OCI-LY7 (cell line): ENCODE data around the gene APLN.

ENCODE experiments used
- EZH2phosphoT487 ChIP-seq: fragments of 200-600 bp; sonication (generic); IDR thresholded peaks from 2 replicates; pipeline ENCODE4 v1.6.1; 2018; ENCODE audit warnings: low read depth, borderline replicate concordance, mild to moderate bottlenecking, mixed run types, antibody characterized with exemption, low read length, moderate library complexity, mixed read lengths
- TF ChIP-seq, protein P1 (sequence below): fragments of 200-600 bp; sonication (generic); conservative IDR thresholded peaks from 2 replicates; pipeline ENCODE4 v1.5.1; 2014; ENCODE audit warnings: mild to moderate bottlenecking, antibody characterized with exemption, low read length, moderate library complexity, mixed read lengths

GRCh38 chrX:129698150-129698549 lies 43.4 kb upstream of the APLN start:
- TF ChIP-seq, protein P1, sequence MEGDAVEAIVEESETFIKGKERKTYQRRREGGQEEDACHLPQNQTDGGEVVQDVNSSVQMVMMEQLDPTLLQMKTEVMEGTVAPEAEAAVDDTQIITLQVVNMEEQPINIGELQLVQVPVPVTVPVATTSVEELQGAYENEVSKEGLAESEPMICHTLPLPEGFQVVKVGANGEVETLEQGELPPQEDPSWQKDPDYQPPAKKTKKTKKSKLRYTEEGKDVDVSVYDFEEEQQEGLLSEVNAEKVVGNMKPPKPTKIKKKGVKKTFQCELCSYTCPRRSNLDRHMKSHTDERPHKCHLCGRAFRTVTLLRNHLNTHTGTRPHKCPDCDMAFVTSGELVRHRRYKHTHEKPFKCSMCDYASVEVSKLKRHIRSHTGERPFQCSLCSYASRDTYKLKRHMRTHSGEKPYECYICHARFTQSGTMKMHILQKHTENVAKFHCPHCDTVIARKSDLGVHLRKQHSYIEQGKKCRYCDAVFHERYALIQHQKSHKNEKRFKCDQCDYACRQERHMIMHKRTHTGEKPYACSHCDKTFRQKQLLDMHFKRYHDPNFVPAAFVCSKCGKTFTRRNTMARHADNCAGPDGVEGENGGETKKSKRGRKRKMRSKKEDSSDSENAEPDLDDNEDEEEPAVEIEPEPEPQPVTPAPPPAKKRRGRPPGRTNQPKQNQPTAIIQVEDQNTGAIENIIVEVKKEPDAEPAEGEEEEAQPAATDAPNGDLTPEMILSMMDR = no peak
- TF ChIP-seq EZH2phosphoT487 = no peak
